ENCODE results near the gene AFAP1.

Gene AFAP1

GRCh38 chr4:7786040-7786439 lies 153.6 kb downstream of the AFAP1 start:
- H3K27me3 ChIP-seq (ENCODE audit: control insufficient read depth, insufficient read depth, low read length): no peaks in the 10 kb centered on the region
- no peak overlapping the region for H3K9ac ChIP-seq (ENCODE audit: low read depth, low read length)
- H3K9me3 ChIP-seq (ENCODE audit: control insufficient read depth, insufficient read depth, low read length): no peaks in the 10 kb centered on the region
- peaks cover 7% of the 10 kb centered on the region for H3K36me3 ChIP-seq (ENCODE audit: control insufficient read depth, insufficient read depth, low read length)
- H3K4me1 ChIP-seq (ENCODE audit: control insufficient read depth, insufficient read depth, low read length): no peaks in the 10 kb centered on the region
- no peak overlapping the region for H3K4me3 ChIP-seq (ENCODE audit: low read depth, low read length)

DNA sequence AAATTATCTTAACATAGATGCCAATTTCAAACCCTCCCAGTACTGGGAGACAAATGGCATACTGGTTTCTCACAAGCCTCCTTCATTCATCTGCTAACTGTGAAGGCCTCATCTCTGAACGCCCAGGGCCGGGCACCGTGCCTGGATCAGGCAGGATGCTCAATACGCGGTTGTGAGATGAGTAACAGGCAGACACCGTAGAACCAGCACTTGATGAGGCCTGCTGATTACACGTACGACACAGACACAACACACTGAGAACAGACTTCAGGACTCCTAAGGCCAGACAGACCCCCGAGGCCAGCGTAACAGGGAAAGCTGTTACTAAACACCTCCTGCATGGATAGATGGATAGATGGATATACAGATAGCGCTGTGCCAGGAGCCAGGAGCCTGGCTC lies 154.6 kb downstream of the AFAP1 start:
- H3K4me3 ChIP-seq (ENCODE audit: low read depth, low read length): no peak overlapping the region
- peaks cover 7% of the 10 kb centered on the region for H3K36me3 ChIP-seq (ENCODE audit: control insufficient read depth, insufficient read depth, low read length)
- no peaks in the 10 kb centered on the region for H3K9me3 ChIP-seq (ENCODE audit: control insufficient read depth, insufficient read depth, low read length)
- H3K9ac ChIP-seq (ENCODE audit: low read depth, low read length): no peak overlapping the region
- no peaks in the 10 kb centered on the region for H3K27me3 ChIP-seq (ENCODE audit: control insufficient read depth, insufficient read depth, low read length)
- no peaks in the 10 kb centered on the region for H3K4me1 ChIP-seq (ENCODE audit: control insufficient read depth, insufficient read depth, low read length)

DNA sequence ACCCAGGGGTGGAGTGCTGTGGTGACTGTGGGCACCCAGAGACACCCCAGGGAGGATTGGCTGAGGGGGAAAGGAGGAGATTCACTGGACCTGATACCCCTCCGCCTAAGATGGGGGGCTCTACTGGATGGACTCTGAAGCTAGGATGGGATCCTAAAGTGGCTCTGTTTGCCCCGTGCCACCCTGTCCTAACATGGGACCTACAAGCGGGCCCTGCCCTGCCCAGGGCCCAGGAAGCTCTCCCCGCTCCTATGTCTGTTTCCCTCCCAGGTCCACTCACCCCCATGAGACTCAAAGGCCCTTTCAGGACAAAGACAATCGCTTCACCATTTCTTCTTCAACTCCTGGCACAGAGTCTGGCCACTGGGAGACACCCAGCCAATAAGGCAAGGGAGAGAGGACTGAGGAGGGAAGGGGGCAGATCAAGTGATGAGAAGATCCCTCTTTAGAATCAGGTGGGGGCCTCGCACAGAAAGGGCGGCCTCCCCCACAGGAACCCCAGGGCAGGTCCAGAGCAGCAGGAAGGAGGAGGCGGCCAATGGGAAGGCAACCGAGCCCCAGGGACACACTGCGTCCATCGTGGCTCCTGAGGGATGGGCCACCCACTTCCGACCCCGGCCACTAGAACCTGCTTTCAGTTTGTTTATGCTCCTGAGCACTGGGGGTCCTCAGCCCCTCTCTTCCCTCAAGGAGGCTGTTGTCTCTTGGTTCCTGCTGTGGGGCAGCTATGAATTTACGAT lies 155.4 kb downstream of the AFAP1 start:
- no peak overlapping the region for H3K9ac ChIP-seq (ENCODE audit: low read depth, low read length)
- no peaks in the 10 kb centered on the region for H3K27me3 ChIP-seq (ENCODE audit: control insufficient read depth, insufficient read depth, low read length)
- no peak overlapping the region for H3K4me3 ChIP-seq (ENCODE audit: low read depth, low read length)
- no peaks in the 10 kb centered on the region for H3K9me3 ChIP-seq (ENCODE audit: control insufficient read depth, insufficient read depth, low read length)
- H3K4me1 ChIP-seq (ENCODE audit: control insufficient read depth, insufficient read depth, low read length): no peaks in the 10 kb centered on the region
- H3K36me3 ChIP-seq (ENCODE audit: control insufficient read depth, insufficient read depth, low read length): peaks cover 7% of the 10 kb centered on the region

- Histone ChIP-seq H3K9ac (ENCODE audit: low read depth, low read length) (no peak overlapping the region), H3K9me3 (ENCODE audit: control insufficient read depth, insufficient read depth, low read length) (no peaks in the 10 kb centered on the region), H3K36me3 (ENCODE audit: control insufficient read depth, insufficient read depth, low read length) (peaks cover 8% of the 10 kb centered on the region), H3K4me3 (ENCODE audit: low read depth, low read length) (no peak overlapping the region), H3K4me1 (ENCODE audit: control insufficient read depth, insufficient read depth, low read length) (no peaks in the 10 kb centered on the region), H3K27me3 (ENCODE audit: control insufficient read depth, insufficient read depth, low read length) (no peaks in the 10 kb centered on the region)
Observed at GRCh38 chr4:7783541-7783940, 156.1 kb downstream of the AFAP1 start.

DNA sequence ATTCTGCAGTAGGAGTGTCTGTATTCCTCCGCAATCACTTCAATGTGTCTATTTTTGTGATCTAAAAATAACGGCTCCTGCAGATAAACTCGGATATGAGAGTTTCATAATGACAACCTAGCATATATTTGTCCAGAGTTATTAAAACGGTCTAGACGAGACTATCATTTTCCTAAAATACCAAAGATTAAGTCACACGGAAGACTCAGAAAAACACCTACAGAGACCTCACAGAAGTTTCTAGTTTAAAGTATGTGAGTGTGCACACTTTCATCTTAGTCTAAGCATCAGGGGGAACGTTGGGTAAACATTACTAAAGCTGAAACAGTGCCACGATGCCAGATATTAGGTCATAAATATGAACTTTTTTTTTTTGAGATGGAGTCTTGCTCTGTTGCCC lies 156.9 kb downstream of the AFAP1 start:
- H3K9me3 ChIP-seq (ENCODE audit: control insufficient read depth, insufficient read depth, low read length): no peaks in the 10 kb centered on the region
- H3K27me3 ChIP-seq (ENCODE audit: control insufficient read depth, insufficient read depth, low read length): no peaks in the 10 kb centered on the region
- H3K36me3 ChIP-seq (ENCODE audit: control insufficient read depth, insufficient read depth, low read length): peaks cover 12% of the 10 kb centered on the region
- H3K4me1 ChIP-seq (ENCODE audit: control insufficient read depth, insufficient read depth, low read length): no peaks in the 10 kb centered on the region
- no peak overlapping the region for H3K4me3 ChIP-seq (ENCODE audit: low read depth, low read length)
- H3K9ac ChIP-seq (ENCODE audit: low read depth, low read length): no peak overlapping the region

DNA sequence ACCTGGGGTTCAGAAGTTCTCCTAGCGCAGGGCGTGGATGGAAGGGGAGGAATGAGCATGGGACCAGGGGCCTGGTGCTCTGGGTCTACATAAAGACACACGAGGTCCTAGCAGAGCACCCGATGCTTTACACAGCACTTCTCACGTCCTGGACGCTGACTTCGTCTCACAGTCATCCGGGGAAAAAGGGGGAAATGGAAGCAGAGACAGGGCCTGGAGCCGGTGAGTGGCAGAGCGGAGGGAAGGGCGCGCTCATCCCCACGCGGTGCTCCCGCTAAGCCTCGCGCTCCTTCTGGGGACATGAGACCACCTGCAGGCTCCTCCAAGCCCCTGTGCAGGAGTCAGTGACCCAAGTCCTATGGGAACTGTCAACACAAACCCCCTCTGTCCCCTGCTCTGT lies 157.7 kb downstream of the AFAP1 start:
- Histone ChIP-seq H3K9me3 (ENCODE audit: control insufficient read depth, insufficient read depth, low read length) (no peaks in the 10 kb centered on the region), H3K27me3 (ENCODE audit: control insufficient read depth, insufficient read depth, low read length) (no peaks in the 10 kb centered on the region), H3K4me3 (ENCODE audit: low read depth, low read length) (no peak overlapping the region), H3K4me1 (ENCODE audit: control insufficient read depth, insufficient read depth, low read length) (no peaks in the 10 kb centered on the region), H3K36me3 (ENCODE audit: control insufficient read depth, insufficient read depth, low read length) (peaks cover 12% of the 10 kb centered on the region), H3K9ac (ENCODE audit: low read depth, low read length) (no peak overlapping the region)

DNA sequence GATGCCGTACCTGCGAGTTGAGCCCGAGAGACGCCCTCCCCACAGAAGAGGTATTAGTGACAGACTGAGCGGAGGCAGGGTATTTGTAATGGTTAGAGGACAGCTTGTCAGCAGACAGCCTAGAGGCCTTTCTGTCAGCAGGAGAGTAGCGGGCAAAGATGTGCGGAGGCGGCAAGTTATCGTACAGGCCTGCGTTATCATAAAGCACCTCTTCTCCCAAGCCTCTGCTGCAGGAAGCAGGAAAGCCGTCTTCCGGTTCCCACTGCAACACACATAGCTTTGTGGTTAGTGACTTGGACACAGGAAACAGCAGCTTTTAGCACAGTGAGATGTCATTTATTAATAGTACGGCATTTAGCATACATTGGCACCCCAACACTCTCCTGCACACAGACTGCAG lies 158.3 kb downstream of the AFAP1 start:
- Histone ChIP-seq H3K9me3 (ENCODE audit: control insufficient read depth, insufficient read depth, low read length) (no peaks in the 10 kb centered on the region), H3K9ac (ENCODE audit: low read depth, low read length) (no peak overlapping the region), H3K4me1 (ENCODE audit: control insufficient read depth, insufficient read depth, low read length) (no peaks in the 10 kb centered on the region), H3K36me3 (ENCODE audit: control insufficient read depth, insufficient read depth, low read length) (peaks cover 12% of the 10 kb centered on the region), H3K4me3 (ENCODE audit: low read depth, low read length) (no peak overlapping the region), H3K27me3 (ENCODE audit: control insufficient read depth, insufficient read depth, low read length) (no peaks in the 10 kb centered on the region)

- Histone ChIP-seq H3K36me3 (ENCODE audit: control insufficient read depth, insufficient read depth, low read length) (peaks cover 12% of the 10 kb centered on the region), H3K4me3 (ENCODE audit: low read depth, low read length) (no peak overlapping the region), H3K9ac (ENCODE audit: low read depth, low read length) (no peak overlapping the region), H3K9me3 (ENCODE audit: control insufficient read depth, insufficient read depth, low read length) (no peaks in the 10 kb centered on the region), H3K27me3 (ENCODE audit: control insufficient read depth, insufficient read depth, low read length) (no peaks in the 10 kb centered on the region), H3K4me1 (ENCODE audit: control insufficient read depth, insufficient read depth, low read length) (no peaks in the 10 kb centered on the region)
Observed at GRCh38 chr4:7780751-7781348, 158.8 kb downstream of the AFAP1 start.

- peaks cover 19% of the 10 kb centered on the region for H3K36me3 ChIP-seq (ENCODE audit: control insufficient read depth, insufficient read depth, low read length)
- H3K4me3 ChIP-seq (ENCODE audit: low read depth, low read length): no peak overlapping the region
Observed at GRCh38 chr4:7779432-7779768, 160.3 kb downstream of the AFAP1 start.

DNA sequence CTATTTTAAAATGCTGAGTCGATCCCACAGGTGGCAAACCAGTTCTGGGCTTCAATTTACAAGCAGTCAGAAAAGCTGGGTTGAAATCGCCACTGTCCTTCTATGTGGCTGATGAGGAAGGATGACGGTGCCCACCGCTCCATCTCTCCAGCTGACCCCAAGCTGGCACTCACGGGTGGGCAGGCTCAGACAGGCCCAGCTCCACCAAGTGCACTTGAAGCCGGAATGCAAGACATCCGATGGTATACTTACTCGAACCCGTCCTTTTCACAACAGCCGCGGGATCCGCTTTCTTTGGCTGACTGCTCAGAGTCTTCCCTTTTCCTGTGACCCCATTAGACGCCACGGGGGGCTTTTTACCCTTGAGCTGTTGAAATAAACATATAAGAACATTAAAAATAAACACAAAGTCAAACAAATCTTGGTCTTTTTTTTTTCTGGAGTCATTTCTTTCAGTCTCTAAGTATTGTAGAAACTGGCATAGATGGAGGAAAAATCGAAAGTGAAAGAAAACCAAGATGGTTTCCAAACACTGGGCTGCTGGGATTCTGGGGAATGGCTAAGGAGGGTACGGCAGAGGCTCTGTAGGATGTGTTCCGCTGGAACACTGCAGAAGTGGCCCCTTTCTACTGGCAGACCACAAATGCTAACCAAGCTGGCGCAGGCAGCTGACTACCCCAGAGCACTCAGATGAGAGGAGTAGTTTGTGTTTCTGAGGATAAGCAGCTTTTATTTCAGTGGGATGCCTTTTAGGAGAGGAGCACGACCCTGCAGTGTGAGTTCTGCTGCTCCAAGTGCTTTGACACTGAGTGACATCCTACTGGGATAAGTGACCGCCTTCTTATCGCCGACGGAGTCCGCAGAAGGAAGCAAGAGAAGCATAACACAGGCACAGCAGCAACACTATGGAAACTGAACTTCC lies 160.9 kb downstream of the AFAP1 start:
- H3K4me3 ChIP-seq (ENCODE audit: low read depth, low read length): no peak overlapping the region

More at GRCh38 chr4:7779432-7779768, 160.3 kb downstream of the AFAP1 start:
- Histone ChIP-seq H3K27me3 (ENCODE audit: control insufficient read depth, insufficient read depth, low read length) (no peaks in the 10 kb centered on the region), H3K9me3 (ENCODE audit: control insufficient read depth, insufficient read depth, low read length) (no peaks in the 10 kb centered on the region), H3K4me1 (ENCODE audit: control insufficient read depth, insufficient read depth, low read length) (peaks cover 3% of the 10 kb centered on the region), H3K9ac (ENCODE audit: low read depth, low read length) (no peak overlapping the region)

GRCh38 chr4:7777871-7778509 lies 161.7 kb downstream of the AFAP1 start:
- peaks cover 3% of the 10 kb centered on the region for H3K4me1 ChIP-seq (ENCODE audit: control insufficient read depth, insufficient read depth, low read length)
- no peak overlapping the region for H3K4me3 ChIP-seq (ENCODE audit: low read depth, low read length)
- H3K27me3 ChIP-seq (ENCODE audit: control insufficient read depth, insufficient read depth, low read length): no peaks in the 10 kb centered on the region
- H3K36me3 ChIP-seq (ENCODE audit: control insufficient read depth, insufficient read depth, low read length): peaks cover 16% of the 10 kb centered on the region
- no peak overlapping the region for H3K9ac ChIP-seq (ENCODE audit: low read depth, low read length)
- no peaks in the 10 kb centered on the region for H3K9me3 ChIP-seq (ENCODE audit: control insufficient read depth, insufficient read depth, low read length)

More for the DNA sequence above, 160.9 kb downstream of the AFAP1 start:
- no peaks in the 10 kb centered on the region for H3K9me3 ChIP-seq (ENCODE audit: control insufficient read depth, insufficient read depth, low read length)
- H3K9ac ChIP-seq (ENCODE audit: low read depth, low read length): no peak overlapping the region
- peaks cover 3% of the 10 kb centered on the region for H3K4me1 ChIP-seq (ENCODE audit: control insufficient read depth, insufficient read depth, low read length)
- peaks cover 19% of the 10 kb centered on the region for H3K36me3 ChIP-seq (ENCODE audit: control insufficient read depth, insufficient read depth, low read length)
- no peaks in the 10 kb centered on the region for H3K27me3 ChIP-seq (ENCODE audit: control insufficient read depth, insufficient read depth, low read length)
